Kidney (tissue), 14 donors: Measurements from ENCODE around the gene CEP57L1. TPM values are rescaled to one million over a fixed set of nuclear protein-coding genes. Genes with fewer than 3 reads are reported as not detected.

Source experiments
- DNase-seq, 5 donors: peaks; one replicate each; pipeline ENCODE4 v3.0.0-alpha.2; 2013 to 2020
- FAIRE-seq: peaks from 2 replicates; lab custom pipeline; 2012; peaks lifted over from hg19 to GRCh38; lab: Jason Lieb, UNC
- H3K27ac ChIP-seq, 2 donors: one replicate each; pipeline ENCODE4 v1.7.0; 2013; ENCODE audit warnings: low read depth in 2 of 2, low read length in 2 of 2, inconsistent platforms in 1 of 2
- H3K27me3 ChIP-seq: one replicate; pipeline ENCODE4 v1.7.1; 2013; ENCODE audit warnings: low read length, inconsistent platforms; ENCODE audit not compliant: control insufficient read depth, insufficient read depth
- H3K36me3 ChIP-seq, 3 donors: one replicate each; pipeline versions ENCODE4 v1.7.0 to v1.7.1; 2013; ENCODE audit warnings: low read length in 3 of 3, control low read depth in 1 of 3, inconsistent platforms in 1 of 3; ENCODE audit not compliant: insufficient read depth in 3 of 3, control insufficient read depth in 2 of 3
- H3K4me1 ChIP-seq, 3 donors: one replicate each; pipeline versions ENCODE4 v1.7.0 to v1.7.1; 2013; ENCODE audit warnings: low read length in 3 of 3, inconsistent platforms in 1 of 3, low read depth in 1 of 3; ENCODE audit not compliant: control insufficient read depth in 2 of 3, insufficient read depth in 2 of 3
- H3K4me3 ChIP-seq, 3 donors: one replicate each; pipeline versions ENCODE4 v1.7.0 to v1.8.1; 2013; ENCODE audit warnings: low read length in 3 of 3, control low read depth in 1 of 3, inconsistent platforms in 1 of 3
- H3K9ac ChIP-seq, 3 donors: one replicate each; pipeline versions ENCODE4 v1.7.0 to v1.7.1; 2013; ENCODE audit warnings: low read length in 3 of 3, control low read depth in 1 of 3, inconsistent platforms in 1 of 3
- H3K9me3 ChIP-seq, 3 donors: one replicate each; pipeline versions ENCODE4 v1.7.0 to v1.7.1; 2013; ENCODE audit warnings: low read length in 3 of 3, control low read depth in 1 of 3, inconsistent platforms in 1 of 3; ENCODE audit not compliant: control insufficient read depth in 2 of 3, insufficient read depth in 1 of 3
- intact Hi-C: fragments of 100-400 bp; cut with DNase I; formaldehyde crosslinking; loops from one replicate; pipeline ENCODE4 v1.11.1; 2022
- polyA plus RNA-seq: library from polyadenylated mRNA; stranded (reverse); fragments of 350-450 nt; fragmentation: Illumina TruSeq; extraction: RNeasy Lipid Tissue Mini Kit (QIAGEN cat#74804); gene quantifications from one replicate; pipeline ENCODE4 v1.2.3, GENCODE V29; 2014; ENCODE audit warnings: low read depth, low replicate concordance; ENCODE audit not compliant: insufficient read depth
- total RNA-seq: library from RNA; stranded (reverse); fragmentation: NEBNext Ultra II Directional; extraction: Animal tissue kit (Norgen Biotek cat#: 25700); gene quantifications from one replicate; pipeline ENCODE4 v1.2.1, GENCODE V29; 2021
- TF ChIP-seq, protein P1 (sequence below): IDR thresholded peaks from 3 replicates; pipeline ENCODE4 v1.5.1; 2012; ENCODE audit warnings: mild to moderate bottlenecking, moderate library complexity, borderline replicate concordance; ENCODE audit not compliant: insufficient read depth; ENCODE audit errors: extremely low read depth
- donor health status: control.
- donor health status: control.
- donor health status: control.
- donor health status: control.
- donor health status: control.
- donor health status: DM: yes; HTN: yes; CAD: no.
- donor health status: Normal renal cell carcinoma (clear cell type).

Gene CEP57L1
- total and polyA plus RNA-seq, 2 donors from 2014 or later, result 6.3 to 10.6 TPM

DNA sequence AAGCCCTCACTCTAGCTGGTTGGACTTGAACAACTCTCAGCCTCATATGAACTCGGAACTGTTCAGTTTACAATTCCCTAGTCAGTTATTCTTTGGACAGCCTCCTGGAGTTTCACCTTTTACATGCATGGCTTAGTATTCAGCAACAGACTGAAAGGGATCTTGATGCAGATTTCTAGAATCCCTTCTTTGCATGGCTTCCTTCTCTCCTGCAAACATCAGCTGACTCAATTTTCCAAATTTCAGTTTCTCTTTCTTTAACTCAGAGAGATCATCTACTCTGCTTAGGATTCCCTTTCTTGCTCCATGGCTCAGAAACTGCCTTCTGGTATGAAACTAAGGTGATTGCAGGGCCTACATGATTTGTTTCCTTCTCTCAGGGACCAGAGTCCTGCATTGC, 99.6 kb downstream of the CEP57L1 start:
- H3K4me1 ChIP-seq, result no peaks in the 10 kb centered on the region
- peak overlapping the region in 1 of 2 donors; percentile 28 for H3K27ac ChIP-seq
- TF ChIP-seq, protein P1, sequence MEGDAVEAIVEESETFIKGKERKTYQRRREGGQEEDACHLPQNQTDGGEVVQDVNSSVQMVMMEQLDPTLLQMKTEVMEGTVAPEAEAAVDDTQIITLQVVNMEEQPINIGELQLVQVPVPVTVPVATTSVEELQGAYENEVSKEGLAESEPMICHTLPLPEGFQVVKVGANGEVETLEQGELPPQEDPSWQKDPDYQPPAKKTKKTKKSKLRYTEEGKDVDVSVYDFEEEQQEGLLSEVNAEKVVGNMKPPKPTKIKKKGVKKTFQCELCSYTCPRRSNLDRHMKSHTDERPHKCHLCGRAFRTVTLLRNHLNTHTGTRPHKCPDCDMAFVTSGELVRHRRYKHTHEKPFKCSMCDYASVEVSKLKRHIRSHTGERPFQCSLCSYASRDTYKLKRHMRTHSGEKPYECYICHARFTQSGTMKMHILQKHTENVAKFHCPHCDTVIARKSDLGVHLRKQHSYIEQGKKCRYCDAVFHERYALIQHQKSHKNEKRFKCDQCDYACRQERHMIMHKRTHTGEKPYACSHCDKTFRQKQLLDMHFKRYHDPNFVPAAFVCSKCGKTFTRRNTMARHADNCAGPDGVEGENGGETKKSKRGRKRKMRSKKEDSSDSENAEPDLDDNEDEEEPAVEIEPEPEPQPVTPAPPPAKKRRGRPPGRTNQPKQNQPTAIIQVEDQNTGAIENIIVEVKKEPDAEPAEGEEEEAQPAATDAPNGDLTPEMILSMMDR, result no peak
- H3K9ac ChIP-seq, result no peak overlapping the region
- no peaks in the 10 kb centered on the region for H3K36me3 ChIP-seq
- no peak overlapping the region for H3K4me3 ChIP-seq
- no peaks in the 10 kb centered on the region for H3K9me3 ChIP-seq
- FAIRE-seq (no peak), DNase-seq (peak in 2 of 5 donors; percentile 30 to 45)
- intact Hi-C loops, result no loop called here
- H3K27me3 ChIP-seq, result no peaks in the 10 kb centered on the region

- intact Hi-C loops, result no loop called here
- no peak for DNase-seq
These were observed 101.8 kb downstream of the CEP57L1 start for GRCh38 chr6:109197061-109197460.

GRCh38 chr6:109202409-109203264, 107.3 kb downstream of the CEP57L1 start:
- H3K27me3 ChIP-seq, result no peaks in the 10 kb centered on the region
- no peak overlapping the region for H3K9ac ChIP-seq
- H3K27ac ChIP-seq, result no peak overlapping the region
- FAIRE-seq (no peak), DNase-seq (no peak)
- no peak overlapping the region for H3K4me3 ChIP-seq
- TF ChIP-seq, protein P1, result no peak
- intact Hi-C loops, result no loop called here
- no peaks in the 10 kb centered on the region for H3K9me3 ChIP-seq
- no peaks in the 10 kb centered on the region for H3K36me3 ChIP-seq
- no peaks in the 10 kb centered on the region for H3K4me1 ChIP-seq

More at GRCh38 chr6:109197061-109197460, 101.8 kb downstream of the CEP57L1 start:
- no peaks in the 10 kb centered on the region for H3K4me1 ChIP-seq
- FAIRE-seq, result no peak
- no peaks in the 10 kb centered on the region for H3K36me3 ChIP-seq
- no peaks in the 10 kb centered on the region for H3K9me3 ChIP-seq
- no peak overlapping the region for H3K9ac ChIP-seq
- H3K27me3 ChIP-seq, result no peaks in the 10 kb centered on the region
- H3K27ac ChIP-seq, result no peak overlapping the region
- H3K4me3 ChIP-seq, result no peak overlapping the region
- TF ChIP-seq, protein P1, result no peak
